ENCODE data around the gene KIF7. TPM values are rescaled to one million over a fixed set of nuclear protein-coding genes. Genes with fewer than 3 reads are reported as not detected.

KIF7 gene
- polyA plus RNA-seq, 1 of the 3 experiments (the other 2 are of a cell fraction) = 12.0 TPM

- Histone ChIP-seq H3K4me2 (no peak overlapping the region), H3K4me3 (ENCODE audit: low read depth in 2 of 2, low read length in 1 of 2) (no peak overlapping the region), H3K27ac (ENCODE audit: low read depth in 2 of 2, low read length in 1 of 2) (no peak overlapping the region), H3K4me1 (ENCODE audit: control insufficient read depth in 1 of 2, insufficient read depth in 2 of 2, low read depth in 1 of 2, low read length in 1 of 2) (peaks cover 0 to 2% of the 10 kb centered on the region in 2 experiments; a peak in 1 of 4 replicates), H4K20me1 (ENCODE audit: insufficient read depth) (no peaks in the 10 kb centered on the region), H3K36me3 (replicated peaks in 1 of 2; ENCODE audit: control insufficient read depth in 1 of 2, insufficient read depth in 2 of 2, low read length in 1 of 2) (peaks cover 6 to 17% of the 10 kb centered on the region in 2 experiments), H3K27me3 (ENCODE audit: insufficient read depth) (no peaks in the 10 kb centered on the region), H3K9me2 (no peaks in the 10 kb centered on the region), H3K9me3 (no peaks in the 10 kb centered on the region), H3K9ac (no peak overlapping the region), H3F3A (replicated peaks; ENCODE audit: insufficient read depth) (no peaks in the 10 kb centered on the region), H3K79me2 (ENCODE audit: insufficient read depth) (peaks cover 35% of the 10 kb centered on the region), H2AFZ (ENCODE audit: low read depth) (no peak overlapping the region)
- CTCF ChIA-PET = interaction anchor here (4.4 kb wide), 1 partner anchor 23 kb away, joined by 36 read pairs; no protein-coding TSS in a partner anchor
- 96% methylated on average over 3 of the region's 37 CpGs for WGBS (ENCODE audit: low lambda C conversion rate)
- POLR2A ChIA-PET = interaction anchor here (1.0 kb wide), 1 partner anchor 16 kb away, joined by 5 read pairs; no protein-coding TSS in a partner anchor
- TF ChIP-seq EP300 (IDR thresholded peaks at IDR 0.05; ENCODE audit: borderline replicate concordance in 1 of 2, low read depth in 1 of 2, low read length in 1 of 2) = no peak
- DNase-seq = no peak
Observed at GRCh38 chr15:89649013-89649625, 6.1 kb downstream of the KIF7 start.

DNA sequence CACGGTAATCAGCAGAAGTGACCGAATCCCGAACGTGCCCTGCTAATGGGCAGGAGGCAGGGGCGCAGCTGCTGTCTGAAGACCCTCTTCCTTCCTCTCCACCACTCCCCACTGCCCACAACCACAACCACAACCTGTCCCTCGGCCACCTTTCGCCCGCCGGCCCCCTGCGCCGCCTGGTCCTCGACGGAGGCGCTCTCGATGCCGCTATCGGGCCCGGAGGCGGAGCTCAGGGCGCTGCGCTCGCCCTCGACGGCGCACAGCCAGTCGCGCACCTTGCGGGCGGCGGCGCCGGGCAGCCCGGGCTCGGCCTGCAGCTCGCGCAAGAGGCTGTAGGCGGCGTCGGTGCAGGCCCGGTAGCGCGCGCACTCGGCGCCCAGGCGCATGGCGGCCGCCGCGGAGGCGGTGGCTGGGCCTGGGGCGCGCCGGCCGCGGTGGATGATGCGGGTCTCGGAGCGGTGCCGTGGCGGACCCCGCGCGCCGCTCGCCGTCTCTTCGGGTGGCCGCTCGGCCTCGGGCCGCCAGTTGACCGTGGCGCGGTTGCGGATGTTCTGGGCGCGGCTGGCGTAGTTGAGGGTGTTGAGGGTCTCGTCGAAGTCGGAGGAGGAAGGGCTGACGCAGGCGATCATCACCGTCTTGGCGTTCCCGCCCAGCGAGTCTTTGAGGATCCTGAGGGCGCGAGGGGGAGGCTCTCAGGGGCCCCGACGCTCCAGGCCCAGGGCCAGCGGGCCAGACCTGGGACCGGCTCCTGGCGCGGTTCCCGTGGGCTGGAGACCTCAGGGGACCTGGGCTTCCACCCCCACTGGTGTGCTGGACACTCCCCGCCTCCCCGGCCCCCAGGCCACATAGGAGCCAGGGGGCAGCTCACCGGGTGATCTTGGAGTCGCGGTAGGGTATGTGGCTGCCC lies 6.9 kb downstream of the KIF7 start:
- Histone ChIP-seq H3K9me3 (no peaks in the 10 kb centered on the region), H3K27ac (ENCODE audit: low read depth in 2 of 2, low read length in 1 of 2) (no peak overlapping the region), H3K36me3 (replicated peaks in 1 of 2; ENCODE audit: control insufficient read depth in 1 of 2, insufficient read depth in 2 of 2, low read length in 1 of 2) (peaks cover 6 to 17% of the 10 kb centered on the region in 2 experiments), H3K4me2 (no peak overlapping the region), H3K27me3 (ENCODE audit: insufficient read depth) (no peaks in the 10 kb centered on the region), H2AFZ (ENCODE audit: low read depth) (no peak overlapping the region), H3F3A (replicated peaks; ENCODE audit: insufficient read depth) (no peaks in the 10 kb centered on the region), H3K9ac (no peak overlapping the region), H3K4me3 (ENCODE audit: low read depth in 2 of 2, low read length in 1 of 2) (no peak overlapping the region), H3K4me1 (ENCODE audit: control insufficient read depth in 1 of 2, insufficient read depth in 2 of 2, low read depth in 1 of 2, low read length in 1 of 2) (peaks cover 0 to 2% of the 10 kb centered on the region in 2 experiments; a peak in 1 of 4 replicates), H3K9me2 (no peaks in the 10 kb centered on the region), H3K79me2 (ENCODE audit: insufficient read depth) (peaks cover 27% of the 10 kb centered on the region; the same call in 1 of the 2 replicates), H4K20me1 (ENCODE audit: insufficient read depth) (no peaks in the 10 kb centered on the region)
- WGBS (ENCODE audit: low lambda C conversion rate) = 97% methylated on average over 70 of the region's 102 CpGs
- no peak for DNase-seq
- ChIA-PET CTCF (interaction anchor here (0.7 to 4.4 kb wide), 15 partner anchors 9 to 206 kb away, joined by 3 to 36 read pairs (median 8); no protein-coding TSS in a partner anchor), POLR2A (no interaction called here)
- TF ChIP-seq EP300 (IDR thresholded peaks at IDR 0.05; ENCODE audit: borderline replicate concordance in 1 of 2, low read depth in 1 of 2, low read length in 1 of 2) (no peak), GABPA (IDR thresholded peaks at IDR 0.05; ENCODE audit: low read depth) (no peak), SMC3 (IDR thresholded peaks at IDR 0.05; ENCODE audit: low read depth, low read length) (no peak), JUND (IDR thresholded peaks at IDR 0.05) (no peak), REST (IDR thresholded peaks at IDR 0.05; ENCODE audit: low read depth, low read length) (no peak), TCF12 (IDR thresholded peaks at IDR 0.05) (no peak), MEF2A (IDR thresholded peaks at IDR 0.05; ENCODE audit: borderline replicate concordance, low read depth) (no peak), NRF1 (IDR thresholded peaks at IDR 0.05; ENCODE audit: low read depth, low read length) (no peak), FOXM1 (IDR thresholded peaks at IDR 0.05; ENCODE audit: low read depth) (no peak), TAF1 (IDR thresholded peaks at IDR 0.05; ENCODE audit: borderline replicate concordance, low read depth, low read length) (no peak), GATA2 (CRISPR knock-in tag; IDR thresholded peaks at IDR 0.05) (no peak), FOXJ3 (CRISPR knock-in tag; IDR thresholded peaks at IDR 0.05) (no peak), SIN3A (IDR thresholded peaks at IDR 0.05; ENCODE audit: borderline replicate concordance, low read depth, low read length) (no peak), MAX (IDR thresholded peaks at IDR 0.05; ENCODE audit: low read depth) (no peak), ELF1 (IDR thresholded peaks at IDR 0.05) (no peak), RAD21 (IDR thresholded peaks at IDR 0.05; ENCODE audit: low read length) (no peak), RCOR1 (IDR thresholded peaks at IDR 0.05; ENCODE audit: low read length) (no peak)
- TF ChIP-seq, protein P1, sequence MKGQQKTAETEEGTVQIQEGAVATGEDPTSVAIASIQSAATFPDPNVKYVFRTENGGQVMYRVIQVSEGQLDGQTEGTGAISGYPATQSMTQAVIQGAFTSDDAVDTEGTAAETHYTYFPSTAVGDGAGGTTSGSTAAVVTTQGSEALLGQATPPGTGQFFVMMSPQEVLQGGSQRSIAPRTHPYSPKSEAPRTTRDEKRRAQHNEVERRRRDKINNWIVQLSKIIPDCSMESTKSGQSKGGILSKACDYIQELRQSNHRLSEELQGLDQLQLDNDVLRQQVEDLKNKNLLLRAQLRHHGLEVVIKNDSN (IDR thresholded peaks at IDR 0.05; ENCODE audit: borderline replicate concordance, low read depth) = no peak

Measured in SK-N-SH (cell line).